ENCODE data around the gene EPB41L5.
"Not testable (repeated sequence)": the region's sequence is repeated elsewhere in the genome, so short reads cannot be mapped to it uniquely, and the experiment has no call there.

Gene EPB41L5

DNA sequence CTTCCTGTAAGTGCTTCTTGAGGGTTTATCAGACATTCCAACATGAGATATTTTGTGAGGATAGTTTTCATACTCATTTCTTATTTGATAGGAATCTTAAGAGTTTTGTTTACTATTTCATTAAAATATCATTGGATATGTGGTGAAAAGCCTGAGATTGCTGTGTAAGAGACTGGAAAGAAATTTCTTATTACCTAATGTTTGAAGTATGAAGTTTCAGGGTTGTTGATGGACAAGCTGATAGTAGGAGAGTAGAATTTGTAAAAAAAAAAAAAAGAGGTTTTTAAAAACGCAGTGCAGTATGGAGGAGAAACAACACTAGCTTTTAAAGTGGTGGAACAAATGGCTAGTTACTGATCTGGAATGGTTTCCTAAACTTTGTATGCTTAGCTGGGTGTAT, 7.7 kb downstream of the EPB41L5 start:
- Histone ChIP-seq H3K4ac (ENCODE audit: low read depth in 1 of 2, low read length in 2 of 2) (no peak overlapping the region), H3K36me3 (ENCODE audit: control insufficient read depth in 1 of 2, insufficient read depth in 2 of 2, low read depth in 1 of 2, low read length in 2 of 2) (no peaks in the 10 kb centered on the region), H3K27me3 (ENCODE audit: control insufficient read depth in 1 of 2, insufficient read depth in 1 of 2, low read length in 2 of 2) (no peaks in the 10 kb centered on the region), H4K91ac (ENCODE audit: low read length) (no peak overlapping the region), H2AK5ac (ENCODE audit: low read length, severe bottlenecking) (no peak overlapping the region), H2BK5ac (ENCODE audit: low read depth, low read length, poor library complexity, severe bottlenecking) (no peak overlapping the region), H2BK120ac (ENCODE audit: low read depth, low read length) (no peak overlapping the region), H3K18ac (ENCODE audit: low read depth in 1 of 2, low read length in 2 of 2) (no peak overlapping the region), H3K27ac (ENCODE audit: low read length, poor library complexity, severe bottlenecking) (no peak overlapping the region), H3K79me1 (replicated peaks; ENCODE audit: low read length, poor library complexity, severe bottlenecking) (peaks cover 12% of the 10 kb centered on the region), H2BK15ac (ENCODE audit: low read depth, poor library complexity, severe bottlenecking) (no peak overlapping the region), H2BK12ac (ENCODE audit: low read length in 2 of 2) (no peak overlapping the region), H3K9me3 (ENCODE audit: control insufficient read depth, low read length) (no peaks in the 10 kb centered on the region), H3K9ac (ENCODE audit: low read length) (no peak overlapping the region), H2AFZ (ENCODE audit: low read depth, low read length) (no peak overlapping the region), H3K4me2 (ENCODE audit: low read length, poor library complexity, severe bottlenecking) (no peak overlapping the region), H3K4me3 (ENCODE audit: insufficient read depth in 1 of 2, low read depth in 1 of 2, low read length in 2 of 2) (no peak overlapping the region), H3K23ac (ENCODE audit: low read length in 2 of 2) (no peak overlapping the region), H4K8ac (ENCODE audit: low read length) (no peak overlapping the region), H3K14ac (ENCODE audit: low read length in 2 of 2) (no peak overlapping the region), H3K4me1 (ENCODE audit: control insufficient read depth, insufficient read depth, low read depth, low read length) (peaks cover 2% of the 10 kb centered on the region)
- WGBS: 80% methylated on average over 1 of the region's 1 CpG
- no peak for DNase-seq

DNA sequence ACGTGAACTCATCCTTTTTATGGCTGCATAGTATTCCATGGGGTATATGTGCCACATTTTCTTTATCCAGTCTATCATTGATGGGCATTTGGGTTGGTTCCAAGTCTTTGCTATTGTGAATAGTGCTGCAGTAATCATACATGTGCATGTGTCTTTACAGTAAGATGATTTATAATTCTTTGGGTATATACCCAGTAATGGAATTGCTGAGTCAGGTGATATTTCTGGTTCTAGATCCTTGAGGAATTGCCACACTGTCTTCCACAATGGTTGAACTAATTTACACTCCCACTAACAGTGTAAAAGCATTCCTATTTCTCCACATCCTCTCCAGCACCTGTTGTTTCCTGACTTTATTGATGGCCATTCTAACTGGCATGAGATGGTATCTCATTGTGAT, 9.6 kb downstream of the EPB41L5 start:
- not testable (repeated sequence) for H3K4me1 ChIP-seq (ENCODE audit: control insufficient read depth, insufficient read depth, low read depth, low read length); H2AFZ ChIP-seq (ENCODE audit: low read depth, low read length); H4K91ac ChIP-seq (ENCODE audit: low read length); H2BK15ac ChIP-seq (ENCODE audit: low read depth, poor library complexity, severe bottlenecking); H2AK5ac ChIP-seq (ENCODE audit: low read length, severe bottlenecking); DNase-seq; H3K14ac ChIP-seq (ENCODE audit: low read length in 2 of 2); H3K27me3 ChIP-seq (ENCODE audit: control insufficient read depth in 1 of 2, insufficient read depth in 1 of 2, low read length in 2 of 2); H4K8ac ChIP-seq (ENCODE audit: low read length); H3K23ac ChIP-seq (ENCODE audit: low read length in 2 of 2); H2BK12ac ChIP-seq (ENCODE audit: low read length in 2 of 2); H3K27ac ChIP-seq (ENCODE audit: low read length, poor library complexity, severe bottlenecking); H2BK5ac ChIP-seq (ENCODE audit: low read depth, low read length, poor library complexity, severe bottlenecking); H3K9me3 ChIP-seq (ENCODE audit: control insufficient read depth, low read length); H2BK120ac ChIP-seq (ENCODE audit: low read depth, low read length); H3K36me3 ChIP-seq (ENCODE audit: control insufficient read depth in 1 of 2, insufficient read depth in 2 of 2, low read depth in 1 of 2, low read length in 2 of 2); H3K18ac ChIP-seq (ENCODE audit: low read depth in 1 of 2, low read length in 2 of 2); H3K4me2 ChIP-seq (ENCODE audit: low read length, poor library complexity, severe bottlenecking); H3K9ac ChIP-seq (ENCODE audit: low read length); H3K4ac ChIP-seq (ENCODE audit: low read depth in 1 of 2, low read length in 2 of 2); H3K4me3 ChIP-seq (ENCODE audit: insufficient read depth in 1 of 2, low read depth in 1 of 2, low read length in 2 of 2)
- WGBS: 91% methylated on average over 1 of the region's 1 CpG
- H3K79me1 ChIP-seq (replicated peaks; ENCODE audit: low read length, poor library complexity, severe bottlenecking): peaks cover 19% of the 10 kb centered on the region

DNA sequence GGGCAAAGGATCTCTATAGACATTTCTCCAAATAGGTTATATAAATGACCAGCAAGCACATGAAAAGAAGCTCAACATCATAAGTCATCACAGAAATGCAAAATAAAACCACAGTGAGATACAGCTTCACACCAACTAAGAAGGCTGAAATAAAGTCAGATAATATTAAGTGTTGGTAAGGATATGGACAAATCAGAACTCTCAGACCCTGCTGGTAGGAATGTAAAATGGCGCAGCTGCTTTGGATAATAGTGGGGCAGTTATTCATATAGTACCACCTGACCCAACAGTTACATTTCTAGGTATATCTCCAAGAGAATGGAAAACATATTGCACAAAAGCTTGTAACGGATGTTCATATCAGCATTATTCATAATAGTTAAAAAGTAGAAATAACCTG, 14.0 kb downstream of the EPB41L5 start:
- no peak overlapping the region for H3K4me2 ChIP-seq (ENCODE audit: low read length, poor library complexity, severe bottlenecking)
- H4K8ac ChIP-seq (ENCODE audit: low read length): no peak overlapping the region
- H2AK5ac ChIP-seq (ENCODE audit: low read length, severe bottlenecking): no peak overlapping the region
- no peak overlapping the region for H3K27ac ChIP-seq (ENCODE audit: low read length, poor library complexity, severe bottlenecking)
- no peak overlapping the region for H3K4ac ChIP-seq (ENCODE audit: low read depth in 1 of 2, low read length in 2 of 2)
- H2BK12ac ChIP-seq (ENCODE audit: low read length in 2 of 2): no peak overlapping the region
- H3K9me3 ChIP-seq (ENCODE audit: control insufficient read depth, low read length): no peaks in the 10 kb centered on the region
- H3K9ac ChIP-seq (ENCODE audit: low read length): no peak overlapping the region
- H2BK5ac ChIP-seq (ENCODE audit: low read depth, low read length, poor library complexity, severe bottlenecking): no peak overlapping the region
- H3K4me1 ChIP-seq (ENCODE audit: control insufficient read depth, insufficient read depth, low read depth, low read length): no peaks in the 10 kb centered on the region
- no peak overlapping the region for H4K91ac ChIP-seq (ENCODE audit: low read length)
- no CpG with 5 or more reads among the region's 2 CpGs for WGBS
- no peaks in the 10 kb centered on the region for H3K27me3 ChIP-seq (ENCODE audit: control insufficient read depth in 1 of 2, insufficient read depth in 1 of 2, low read length in 2 of 2)
- H3K79me1 ChIP-seq (replicated peaks; ENCODE audit: low read length, poor library complexity, severe bottlenecking): peaks cover 25% of the 10 kb centered on the region
- no peak overlapping the region for H3K18ac ChIP-seq (ENCODE audit: low read depth in 1 of 2, low read length in 2 of 2)
- no peak overlapping the region for H2BK120ac ChIP-seq (ENCODE audit: low read depth, low read length)
- DNase-seq: no peak
- H2AFZ ChIP-seq (ENCODE audit: low read depth, low read length): no peak overlapping the region
- no peak overlapping the region for H3K23ac ChIP-seq (ENCODE audit: low read length in 2 of 2)
- no peak overlapping the region for H3K14ac ChIP-seq (ENCODE audit: low read length in 2 of 2)
- no peaks in the 10 kb centered on the region for H3K36me3 ChIP-seq (ENCODE audit: control insufficient read depth in 1 of 2, insufficient read depth in 2 of 2, low read depth in 1 of 2, low read length in 2 of 2)
- H3K4me3 ChIP-seq (ENCODE audit: insufficient read depth in 1 of 2, low read depth in 1 of 2, low read length in 2 of 2): no peak overlapping the region
- H2BK15ac ChIP-seq (ENCODE audit: low read depth, poor library complexity, severe bottlenecking): no peak overlapping the region

DNA sequence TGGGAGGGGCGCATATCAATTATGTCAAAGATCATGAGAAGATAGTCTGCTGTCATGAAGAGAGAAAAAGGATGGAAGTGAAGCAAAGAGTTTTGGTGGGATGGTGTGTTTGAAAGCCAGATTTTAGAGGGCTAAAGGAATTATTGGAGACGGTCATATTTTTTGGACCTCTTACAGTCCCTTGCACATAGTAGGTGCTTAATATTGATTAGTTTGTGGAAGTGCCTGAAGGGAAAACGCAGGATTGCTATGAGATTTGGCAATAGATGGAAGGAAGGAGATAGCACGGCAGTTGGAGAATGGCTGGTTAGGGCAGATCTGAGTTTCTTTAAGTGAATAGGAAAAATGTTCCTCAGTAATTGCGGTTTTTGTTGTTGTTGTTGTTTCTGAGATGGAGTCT, 15.9 kb downstream of the EPB41L5 start:
- H4K8ac ChIP-seq (ENCODE audit: low read length): no peak overlapping the region
- peaks cover 27% of the 10 kb centered on the region for H3K79me1 ChIP-seq (replicated peaks; ENCODE audit: low read length, poor library complexity, severe bottlenecking)
- WGBS: 98% methylated on average over 5 of the region's 5 CpGs
- no peak overlapping the region for H4K91ac ChIP-seq (ENCODE audit: low read length)
- H3K27ac ChIP-seq (ENCODE audit: low read length, poor library complexity, severe bottlenecking): no peak overlapping the region
- H2AFZ ChIP-seq (ENCODE audit: low read depth, low read length): no peak overlapping the region
- no peak overlapping the region for H2BK120ac ChIP-seq (ENCODE audit: low read depth, low read length)
- no peak overlapping the region for H2BK5ac ChIP-seq (ENCODE audit: low read depth, low read length, poor library complexity, severe bottlenecking)
- no peaks in the 10 kb centered on the region for H3K36me3 ChIP-seq (ENCODE audit: control insufficient read depth in 1 of 2, insufficient read depth in 2 of 2, low read depth in 1 of 2, low read length in 2 of 2)
- no peaks in the 10 kb centered on the region for H3K27me3 ChIP-seq (ENCODE audit: control insufficient read depth in 1 of 2, insufficient read depth in 1 of 2, low read length in 2 of 2)
- H3K14ac ChIP-seq (ENCODE audit: low read length in 2 of 2): no peak overlapping the region
- no peak overlapping the region for H3K4me2 ChIP-seq (ENCODE audit: low read length, poor library complexity, severe bottlenecking)
- no peak overlapping the region for H3K4me3 ChIP-seq (ENCODE audit: insufficient read depth in 1 of 2, low read depth in 1 of 2, low read length in 2 of 2)
- H3K9me3 ChIP-seq (ENCODE audit: control insufficient read depth, low read length): no peaks in the 10 kb centered on the region
- H2BK15ac ChIP-seq (ENCODE audit: low read depth, poor library complexity, severe bottlenecking): no peak overlapping the region
- no peak overlapping the region for H3K9ac ChIP-seq (ENCODE audit: low read length)
- no peak overlapping the region for H2AK5ac ChIP-seq (ENCODE audit: low read length, severe bottlenecking)
- no peak overlapping the region for H2BK12ac ChIP-seq (ENCODE audit: low read length in 2 of 2)
- H3K4ac ChIP-seq (ENCODE audit: low read depth in 1 of 2, low read length in 2 of 2): no peak overlapping the region
- H3K4me1 ChIP-seq (ENCODE audit: control insufficient read depth, insufficient read depth, low read depth, low read length): no peaks in the 10 kb centered on the region
- no peak overlapping the region for H3K23ac ChIP-seq (ENCODE audit: low read length in 2 of 2)
- no peak for DNase-seq
- H3K18ac ChIP-seq (ENCODE audit: low read depth in 1 of 2, low read length in 2 of 2): no peak overlapping the region

Measured in mesenchymal stem cell (in vitro differentiated cells and primary cell).